HUES48 (cell line): ENCODE measurements around the gene ZFYVE9.
"Not testable (repeated sequence)": the region's sequence is repeated elsewhere in the genome, so short reads cannot be mapped to it uniquely, and the experiment has no call there.

ENCODE experiments used
- H3K27ac ChIP-seq: one replicate; pipeline ENCODE4 v1.7.0; 2013; ENCODE audit warnings: low read depth, low read length, inconsistent platforms
- H3K27me3 ChIP-seq: 2 replicates; pipeline ENCODE4 v1.6.1; 2013; ENCODE audit warnings: mild to moderate bottlenecking, low read length; ENCODE audit not compliant: control insufficient read depth, insufficient read depth
- H3K36me3 ChIP-seq: 2 replicates; pipeline ENCODE4 v1.6.1; 2013; ENCODE audit warnings: low read length; ENCODE audit not compliant: control insufficient read depth, insufficient read depth
- H3K4me1 ChIP-seq: 2 replicates; pipeline ENCODE4 v1.6.1; 2013; ENCODE audit warnings: mild to moderate bottlenecking, low read length; ENCODE audit not compliant: control insufficient read depth, insufficient read depth
- H3K4me3 ChIP-seq: 2 replicates; pipeline ENCODE4 v1.5.1; 2013; ENCODE audit warnings: mild to moderate bottlenecking, low read depth, low read length
- H3K9ac ChIP-seq: 2 replicates; pipeline ENCODE4 v1.6.1; 2013; ENCODE audit warnings: mild to moderate bottlenecking, low read depth, low read length, moderate library complexity
- H3K9me3 ChIP-seq: 2 replicates; pipeline ENCODE4 v1.6.1; 2013; ENCODE audit warnings: low read length; ENCODE audit not compliant: control insufficient read depth, insufficient read depth

The ZFYVE9 gene

DNA sequence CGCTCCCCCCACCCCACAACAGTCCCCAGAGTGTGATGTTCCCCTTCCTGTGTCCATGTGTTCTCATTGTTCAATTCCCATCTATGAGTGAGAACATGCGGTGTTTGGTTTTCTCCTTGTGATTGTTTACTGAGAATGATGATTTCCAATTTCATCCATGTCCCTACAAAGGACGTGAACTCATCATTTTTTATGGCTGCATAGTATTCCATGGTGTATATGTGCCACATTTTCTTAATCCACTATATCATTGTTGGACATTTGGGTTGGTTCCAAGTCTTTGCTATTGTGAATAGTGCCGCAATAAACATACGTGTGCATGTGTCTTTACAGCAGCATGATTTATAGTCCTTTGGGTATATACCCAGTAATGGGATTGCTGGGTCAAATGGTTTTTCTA lies 29.3 kb downstream of the ZFYVE9 start:
- not testable (repeated sequence) for H3K9ac ChIP-seq, H3K27me3 ChIP-seq, H3K4me3 ChIP-seq

DNA sequence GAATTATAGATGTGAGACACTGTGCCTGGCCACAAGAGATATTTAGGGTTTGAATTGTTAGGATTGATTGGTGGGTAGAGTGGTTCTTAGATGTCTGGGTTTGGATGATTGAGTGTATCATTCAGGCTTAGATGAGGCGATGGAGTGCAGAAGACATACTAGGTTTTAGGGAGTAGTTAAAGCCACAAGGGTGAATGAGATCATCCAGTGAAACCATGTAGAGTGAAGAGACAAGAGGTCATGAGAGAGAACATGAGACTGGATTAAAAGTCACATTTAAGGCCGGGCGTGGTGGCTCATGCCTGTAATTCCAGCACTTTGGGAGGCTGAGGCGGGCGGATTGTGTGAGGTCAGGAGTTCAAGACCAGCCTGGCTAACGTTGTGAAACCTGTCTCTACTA lies 37.2 kb downstream of the ZFYVE9 start:
- Histone ChIP-seq H3K9me3 (peaks cover 16% of the 10 kb centered on the region), H3K4me1 (no peaks in the 10 kb centered on the region), H3K4me3 (no peak overlapping the region), H3K9ac (no peak overlapping the region), H3K36me3 (no peaks in the 10 kb centered on the region), H3K27me3 (no peaks in the 10 kb centered on the region), H3K27ac (no peak overlapping the region)

More for the DNA sequence above, 29.3 kb downstream of the ZFYVE9 start:
- not testable (repeated sequence) for H3K4me1 ChIP-seq, H3K27ac ChIP-seq, H3K9me3 ChIP-seq, H3K36me3 ChIP-seq

DNA sequence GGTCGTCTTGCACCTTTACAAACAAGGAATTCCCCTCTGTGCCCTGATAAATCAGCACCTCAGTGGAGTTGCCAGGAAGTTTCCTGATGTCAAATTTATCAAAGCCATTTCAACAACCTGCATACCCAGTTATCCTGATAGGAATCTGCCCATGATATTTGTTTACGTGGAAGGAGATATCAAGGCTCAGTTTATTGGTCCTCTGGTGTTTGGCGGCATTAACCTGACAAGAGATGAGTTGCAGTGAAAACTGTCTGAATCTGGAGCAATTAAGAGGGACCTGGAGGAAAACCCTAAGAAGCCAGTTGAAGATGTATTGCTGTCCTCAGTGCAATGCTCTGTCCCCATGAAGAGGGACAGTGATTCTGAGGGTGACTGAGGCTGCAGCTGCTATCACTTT lies 38.3 kb downstream of the ZFYVE9 start:
- H3K36me3 ChIP-seq: no peaks in the 10 kb centered on the region
- no peaks in the 10 kb centered on the region for H3K27me3 ChIP-seq
- H3K9ac ChIP-seq: no peak overlapping the region
- peaks cover 16% of the 10 kb centered on the region for H3K9me3 ChIP-seq
- H3K4me3 ChIP-seq: no peak overlapping the region
- no peak overlapping the region for H3K27ac ChIP-seq
- no peaks in the 10 kb centered on the region for H3K4me1 ChIP-seq

DNA sequence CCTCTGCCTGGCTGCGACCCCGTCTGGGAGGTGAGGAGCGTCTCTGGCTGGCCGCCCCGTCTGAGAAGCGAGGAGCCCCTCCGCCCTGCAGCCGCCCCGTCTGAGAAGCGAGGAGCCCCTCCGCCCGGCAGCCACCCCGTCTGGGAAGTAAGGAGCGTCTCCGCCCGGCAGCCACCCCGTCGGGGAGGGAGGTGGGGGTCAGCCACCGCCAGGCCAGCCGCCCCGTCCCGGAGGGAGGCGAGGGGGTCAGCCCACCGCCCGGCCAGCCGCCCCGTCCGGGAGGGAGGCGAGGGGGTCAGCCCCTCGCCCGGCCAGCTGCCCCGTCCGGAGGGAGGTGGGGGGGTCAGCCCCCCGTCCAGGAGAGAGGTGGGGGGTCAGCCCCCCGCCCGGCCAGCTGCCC lies 39.9 kb downstream of the ZFYVE9 start:
- not testable (repeated sequence) for H3K36me3 ChIP-seq, H3K27me3 ChIP-seq, H3K4me1 ChIP-seq, H3K9ac ChIP-seq, H3K27ac ChIP-seq, H3K4me3 ChIP-seq
- H3K9me3 ChIP-seq: peaks cover 16% of the 10 kb centered on the region

DNA sequence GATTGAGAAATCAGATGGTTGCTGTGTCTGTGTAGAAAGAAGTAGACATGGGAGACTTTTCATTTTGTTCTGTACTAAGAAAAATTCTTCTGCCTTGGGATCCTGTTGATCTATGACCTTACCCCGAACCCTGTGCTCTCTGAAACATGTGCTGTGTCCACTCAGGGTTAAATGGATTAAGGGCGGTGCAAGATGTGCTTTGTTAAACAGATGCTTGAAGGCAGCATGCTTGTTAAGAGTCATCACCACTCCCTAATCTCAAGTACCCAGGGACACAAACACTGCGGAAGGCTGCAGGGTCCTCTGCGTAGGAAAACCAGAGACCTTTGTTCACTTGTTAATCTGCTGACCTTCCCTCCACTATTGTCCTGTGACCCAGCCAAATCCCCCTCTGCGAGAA lies 40.4 kb downstream of the ZFYVE9 start:
- H3K36me3 ChIP-seq, H3K4me3 ChIP-seq, H3K4me1 ChIP-seq, H3K27me3 ChIP-seq, H3K9ac ChIP-seq, H3K27ac ChIP-seq: not testable (repeated sequence)
- peaks cover 13% of the 10 kb centered on the region for H3K9me3 ChIP-seq

DNA sequence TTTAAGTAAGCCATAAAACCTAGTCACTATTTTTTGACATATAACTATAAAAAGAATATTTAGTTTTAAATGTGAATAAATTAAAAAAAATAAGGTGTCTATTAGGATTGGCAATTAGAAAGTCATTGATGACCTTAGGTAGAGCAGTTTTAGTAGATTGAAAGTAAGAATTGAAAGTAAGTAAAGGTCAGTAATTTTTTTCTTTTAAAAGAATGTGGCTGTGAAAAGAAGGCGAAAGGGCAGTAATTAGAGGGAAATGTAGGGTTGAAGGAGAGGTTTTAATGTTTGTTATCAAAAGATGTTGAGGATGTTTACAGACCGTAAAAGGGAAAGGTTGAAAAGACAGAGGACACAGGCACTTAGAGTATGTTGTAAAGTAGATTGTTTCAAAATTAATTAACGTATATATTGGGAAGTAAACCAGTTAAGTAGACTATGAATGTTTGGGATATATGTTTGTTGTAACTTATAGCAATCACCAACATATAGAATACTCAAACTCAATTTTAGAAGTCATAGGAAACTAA lies 41.0 kb downstream of the ZFYVE9 start:
- no peaks in the 10 kb centered on the region for H3K27me3 ChIP-seq
- no peaks in the 10 kb centered on the region for H3K36me3 ChIP-seq
- H3K9ac ChIP-seq: no peak overlapping the region
- H3K4me3 ChIP-seq: no peak overlapping the region
- no peaks in the 10 kb centered on the region for H3K4me1 ChIP-seq
- no peak overlapping the region for H3K27ac ChIP-seq
- peaks cover 8% of the 10 kb centered on the region for H3K9me3 ChIP-seq

DNA sequence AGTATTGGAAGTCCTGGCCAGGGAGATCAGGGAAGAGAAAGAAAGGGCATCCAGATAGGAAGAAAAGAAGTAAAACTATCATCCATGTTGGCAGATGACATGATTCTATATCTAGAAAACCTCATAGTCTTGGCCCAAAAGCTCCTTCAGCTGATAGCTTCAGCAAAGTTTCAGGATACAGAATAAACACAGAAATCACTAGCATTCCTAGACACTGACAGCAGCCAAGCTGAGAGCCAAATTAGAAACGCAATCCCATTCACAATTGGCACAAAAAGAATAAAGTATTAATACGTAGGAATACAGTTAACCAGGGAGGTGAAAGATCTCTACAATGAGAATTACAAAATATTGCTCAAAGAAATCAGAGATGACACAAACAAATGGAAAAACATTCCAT lies 44.6 kb downstream of the ZFYVE9 start:
- no peak overlapping the region for H3K27ac ChIP-seq
- no peak overlapping the region for H3K9ac ChIP-seq
- H3K9me3 ChIP-seq: no peaks in the 10 kb centered on the region; the same call in 1 of the 2 replicates
- no peaks in the 10 kb centered on the region for H3K4me1 ChIP-seq
- H3K27me3 ChIP-seq: no peaks in the 10 kb centered on the region
- H3K36me3 ChIP-seq: no peaks in the 10 kb centered on the region
- no peak overlapping the region for H3K4me3 ChIP-seq

DNA sequence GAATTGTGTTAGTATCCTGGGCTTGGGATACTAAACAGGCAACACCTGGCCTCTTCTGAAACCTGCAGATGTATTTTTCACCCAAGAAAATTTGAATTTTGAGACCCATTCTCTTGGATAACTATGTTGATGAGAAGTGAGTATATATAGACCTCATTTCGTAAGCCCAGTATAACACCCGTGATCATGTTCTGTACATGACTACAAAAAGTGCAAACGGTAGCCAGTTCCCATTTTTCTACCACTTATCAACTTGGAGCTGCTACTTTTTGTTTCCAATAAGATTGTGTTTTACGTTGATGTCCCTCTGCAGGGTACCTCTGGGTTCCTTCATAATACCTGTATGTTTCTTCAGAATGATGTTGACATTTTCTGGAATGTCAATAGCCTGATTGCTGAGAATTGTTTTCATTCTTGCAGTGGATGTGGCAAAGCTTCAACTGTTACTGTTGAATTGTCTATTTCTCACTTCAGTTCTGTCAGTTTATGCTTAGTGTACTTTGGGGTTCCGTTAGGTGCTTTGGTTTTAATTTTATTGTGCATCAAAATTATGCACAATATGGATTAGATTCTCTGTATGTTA lies 48.1 kb downstream of the ZFYVE9 start:
- H3K27me3 ChIP-seq: no peaks in the 10 kb centered on the region
- no peaks in the 10 kb centered on the region; the same call in 1 of the 2 replicates for H3K9me3 ChIP-seq
- H3K4me1 ChIP-seq: no peaks in the 10 kb centered on the region
- H3K36me3 ChIP-seq: no peaks in the 10 kb centered on the region
- no peak overlapping the region for H3K27ac ChIP-seq
- no peak overlapping the region for H3K9ac ChIP-seq
- H3K4me3 ChIP-seq: no peak overlapping the region

DNA sequence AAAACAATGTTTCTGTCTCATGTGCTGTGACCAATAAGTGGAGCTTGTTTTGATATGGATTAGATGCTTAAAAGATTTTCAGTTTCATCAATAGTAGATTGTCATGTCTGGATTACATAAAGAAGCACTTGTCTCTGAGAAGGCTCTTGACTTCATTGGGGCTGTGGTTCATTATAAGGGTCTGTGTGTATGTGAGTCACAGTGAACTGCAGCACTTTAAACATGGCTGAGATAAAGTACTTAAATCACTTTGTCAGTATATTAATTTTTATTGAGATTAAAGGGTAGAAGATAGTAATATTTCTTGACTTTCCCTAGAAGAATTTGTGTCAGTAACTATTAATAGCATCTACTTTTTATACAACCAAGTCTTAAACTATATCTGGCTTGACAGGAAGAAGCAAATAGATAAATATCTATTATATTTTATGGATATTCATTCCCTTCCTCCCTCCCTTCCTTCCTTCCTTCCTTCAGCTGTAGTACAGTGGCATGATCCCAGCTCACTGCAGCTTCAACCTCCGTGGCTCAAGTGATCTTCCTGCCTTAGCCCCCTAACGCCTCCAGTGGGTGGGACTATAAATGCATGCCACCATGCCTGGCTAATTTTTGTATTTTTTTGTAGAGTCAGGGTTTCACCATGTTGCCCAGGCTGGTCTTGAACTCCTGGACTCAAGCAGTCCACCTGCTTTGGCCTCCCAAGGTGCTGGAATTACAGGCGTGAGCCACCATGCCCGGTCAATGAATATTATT lies 48.8 kb downstream of the ZFYVE9 start:
- Histone ChIP-seq H3K27me3 (no peaks in the 10 kb centered on the region), H3K4me1 (no peaks in the 10 kb centered on the region), H3K27ac (no peak overlapping the region), H3K9ac (no peak overlapping the region), H3K4me3 (no peak overlapping the region), H3K9me3 (no peaks in the 10 kb centered on the region; the same call in 1 of the 2 replicates), H3K36me3 (no peaks in the 10 kb centered on the region)

DNA sequence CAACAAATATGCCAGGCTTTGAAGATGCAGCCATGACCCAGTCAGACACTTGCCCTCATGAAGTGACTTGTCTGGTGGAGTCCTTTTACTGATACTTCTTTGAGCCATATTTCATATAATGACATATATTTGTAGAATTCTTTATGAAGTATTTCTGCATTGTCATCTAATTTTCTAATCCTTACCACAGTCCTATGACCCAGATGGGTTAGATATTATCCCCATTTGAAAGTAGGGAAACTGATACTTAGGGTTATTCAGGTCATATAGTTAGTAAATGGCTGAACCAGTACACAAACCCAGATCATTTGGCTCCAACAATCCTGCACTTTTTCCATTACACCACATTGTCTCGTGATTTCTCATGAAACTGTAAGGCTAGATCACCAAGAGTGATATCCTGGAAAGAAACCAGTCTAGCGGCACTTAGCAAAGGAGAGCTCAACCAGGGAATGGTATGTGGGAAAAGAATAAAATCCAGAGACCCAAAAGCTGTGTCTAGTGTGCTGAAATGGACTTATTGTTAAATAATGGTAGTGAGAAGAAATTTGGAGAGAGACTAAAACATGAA lies 49.6 kb downstream of the ZFYVE9 start:
- H3K9me3 ChIP-seq: no peaks in the 10 kb centered on the region; the same call in 1 of the 2 replicates
- H3K27me3 ChIP-seq: no peaks in the 10 kb centered on the region
- no peaks in the 10 kb centered on the region for H3K4me1 ChIP-seq
- no peak overlapping the region for H3K27ac ChIP-seq
- no peak overlapping the region for H3K9ac ChIP-seq
- no peak overlapping the region for H3K4me3 ChIP-seq
- H3K36me3 ChIP-seq: no peaks in the 10 kb centered on the region

DNA sequence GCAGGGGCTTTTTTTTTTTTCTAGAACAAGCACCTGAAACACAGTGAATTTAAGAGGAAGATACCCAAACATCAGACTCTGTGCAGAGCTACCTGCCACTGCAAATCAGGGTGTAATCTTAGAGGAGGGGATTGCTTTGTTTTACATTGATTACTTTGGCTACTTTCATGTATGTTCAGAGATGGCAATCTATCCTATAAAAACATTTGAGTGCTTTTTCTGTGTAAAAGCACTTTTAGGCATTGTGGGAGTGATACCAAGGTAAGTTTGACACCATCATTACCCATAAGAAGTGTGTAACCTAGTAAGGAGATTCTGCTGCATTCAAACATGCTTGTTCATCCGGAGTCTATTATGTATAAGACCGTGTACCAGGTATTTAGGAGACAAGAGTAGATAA lies 50.1 kb downstream of the ZFYVE9 start:
- no peak overlapping the region for H3K27ac ChIP-seq

More for the DNA sequence above, 50.1 kb downstream of the ZFYVE9 start:
- no peak overlapping the region for H3K4me3 ChIP-seq
- no peaks in the 10 kb centered on the region for H3K36me3 ChIP-seq
- no peaks in the 10 kb centered on the region for H3K9me3 ChIP-seq
- no peaks in the 10 kb centered on the region for H3K27me3 ChIP-seq
- H3K9ac ChIP-seq: no peak overlapping the region
- H3K4me1 ChIP-seq: no peaks in the 10 kb centered on the region
